HS-27A (cell line): ENCODE measurements around the gene SLC22A23.

Experiments
- DNase-seq: peaks from one replicate; pipeline ENCODE4 v3.0.0-alpha.2; 2012; ENCODE audit warnings: low read depth, missing footprints

The SLC22A23 gene

DNA sequence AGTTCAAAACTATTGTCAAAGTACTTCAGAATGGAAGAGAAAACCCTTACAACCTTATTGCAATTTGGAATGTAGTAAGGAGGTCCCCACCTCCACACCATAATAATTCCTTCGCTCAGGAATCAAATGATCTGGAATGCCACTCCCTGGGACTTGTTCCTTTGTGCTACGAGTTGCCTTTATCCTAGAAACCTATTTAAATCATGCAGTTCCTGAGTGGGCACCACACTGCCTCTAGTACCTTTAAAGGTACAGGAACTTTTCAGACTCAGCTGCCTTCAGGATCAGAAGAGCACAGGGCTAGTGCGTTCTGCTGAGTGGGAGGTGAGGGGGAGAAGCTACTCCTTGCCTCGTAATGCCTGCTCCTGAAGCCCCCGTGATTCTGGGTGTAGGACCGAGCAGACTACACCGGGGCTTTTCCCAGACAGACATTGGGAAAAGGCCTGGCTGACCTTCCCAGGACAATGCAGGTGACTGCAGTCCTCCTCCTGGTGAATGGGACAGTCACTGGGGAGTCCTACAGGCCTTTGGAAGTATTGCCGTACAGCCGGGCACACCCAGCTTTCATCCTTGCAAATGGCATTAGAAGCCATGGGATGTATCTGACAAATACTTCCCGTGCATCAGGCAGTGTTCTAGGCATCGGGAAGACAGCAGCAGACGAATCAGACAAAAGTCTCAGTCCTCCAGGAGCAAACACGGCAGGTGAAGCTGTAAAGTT, 217.6 kb downstream of the SLC22A23 start:
- DNase-seq, result no peak

GRCh38 chr6:3237761-3238662, 218.8 kb downstream of the SLC22A23 start:
- DNase-seq, result no peak

DNA sequence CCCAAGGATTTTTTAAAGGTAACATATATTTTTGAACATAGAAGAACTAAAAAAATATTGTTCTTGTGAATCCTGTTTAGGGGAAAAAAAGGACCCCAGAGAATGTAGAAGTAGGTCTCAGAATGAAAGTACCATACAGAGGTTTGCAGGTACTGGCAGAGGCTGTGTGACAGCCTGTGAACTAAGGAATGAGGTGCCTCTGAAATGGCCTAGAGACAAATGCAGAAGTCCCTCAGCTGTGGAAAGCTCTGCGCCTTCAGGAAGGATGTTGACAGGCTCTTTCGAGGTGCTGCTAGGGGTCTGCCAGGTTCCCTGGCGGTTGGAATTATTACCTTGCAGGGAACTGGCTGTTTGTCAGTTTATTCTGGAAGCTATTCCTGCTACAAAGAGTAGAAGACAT, 220.8 kb downstream of the SLC22A23 start:
- DNase-seq, result no peak

DNA sequence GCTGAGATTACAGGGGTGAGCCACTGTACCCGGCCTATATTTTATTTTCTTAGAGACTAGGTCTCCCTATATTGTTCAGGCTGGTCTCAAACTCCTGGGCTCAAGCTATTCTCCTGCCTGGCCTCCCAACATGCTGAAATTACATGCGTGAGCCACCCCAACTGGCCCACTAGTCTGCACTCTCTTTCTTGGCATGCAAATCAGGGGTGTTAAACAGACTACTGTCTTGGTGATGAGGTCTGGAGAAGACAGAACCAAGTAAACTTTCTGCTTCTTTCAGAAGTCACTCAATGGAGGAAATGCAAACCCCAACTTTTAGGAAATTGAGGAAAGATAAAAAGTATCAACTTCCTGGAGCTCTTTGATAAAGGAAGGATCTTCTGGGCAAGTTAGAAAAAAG, 221.4 kb downstream of the SLC22A23 start:
- no peak for DNase-seq

DNA sequence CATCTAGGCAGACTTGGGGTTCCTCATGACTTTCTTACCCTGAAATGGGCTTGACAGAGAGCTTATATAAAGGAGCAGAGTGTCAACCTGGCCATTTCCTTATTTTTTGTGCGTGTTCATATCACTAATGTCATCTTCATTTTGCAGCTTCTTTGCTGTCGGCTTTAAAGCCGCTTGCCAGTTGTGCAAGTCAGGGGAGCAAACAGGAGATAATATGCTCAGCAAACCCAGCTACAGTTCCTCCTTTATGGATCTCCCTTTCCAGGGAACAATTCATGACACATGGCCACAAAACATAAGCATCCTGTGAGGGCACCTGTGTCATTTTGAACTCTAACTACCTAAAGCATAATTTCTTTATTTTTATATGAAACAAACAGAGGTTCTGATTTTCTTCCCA, 222.9 kb downstream of the SLC22A23 start:
- no peak for DNase-seq

- no peak for DNase-seq
Observed at GRCh38 chr6:3233321-3233720, 223.5 kb downstream of the SLC22A23 start.

- no peak for DNase-seq
Observed at GRCh38 chr6:3232017-3232945, 224.6 kb downstream of the SLC22A23 start.

DNA sequence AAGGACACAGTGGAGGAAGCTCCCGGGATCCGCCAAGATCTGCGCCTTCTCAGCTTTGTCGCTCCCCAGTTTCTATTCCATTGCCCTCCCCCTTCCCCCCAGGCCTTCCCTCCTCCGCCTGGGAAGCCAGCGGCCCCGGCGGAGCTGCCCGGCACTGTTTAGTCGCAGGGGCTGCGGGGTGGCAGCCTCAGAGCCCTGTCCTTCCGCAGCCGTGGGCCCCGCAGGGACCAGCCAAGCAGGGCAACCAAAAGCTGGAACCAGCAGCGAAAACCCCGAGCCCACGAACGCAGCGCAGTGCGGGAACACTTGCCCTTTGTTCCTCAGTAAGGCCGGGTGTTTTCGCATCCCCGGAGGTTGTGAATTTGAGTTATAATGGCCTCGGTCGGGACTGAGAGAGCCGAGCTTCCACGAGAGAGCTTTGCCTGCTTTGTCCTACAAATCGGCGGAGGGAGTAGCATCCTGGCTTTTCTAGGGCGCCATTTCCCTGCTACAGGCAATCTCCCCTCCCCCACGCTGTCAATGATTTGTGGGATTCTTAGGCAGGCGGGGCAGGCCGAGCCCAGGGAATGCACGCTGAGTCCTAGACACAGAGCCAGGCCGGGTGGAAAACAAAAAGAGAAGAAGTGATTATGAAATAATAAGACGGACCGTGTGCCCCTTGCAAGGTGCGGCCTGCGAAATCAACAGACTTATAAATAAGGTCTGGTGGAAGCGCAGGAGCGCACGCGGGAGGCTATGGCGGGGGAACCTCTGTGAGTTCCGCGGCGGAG, 225.4 kb downstream of the SLC22A23 start:
- no peak for DNase-seq

- DNase-seq, result no peak
Observed at GRCh38 chr6:3230900-3231246, 226.0 kb downstream of the SLC22A23 start.

DNA sequence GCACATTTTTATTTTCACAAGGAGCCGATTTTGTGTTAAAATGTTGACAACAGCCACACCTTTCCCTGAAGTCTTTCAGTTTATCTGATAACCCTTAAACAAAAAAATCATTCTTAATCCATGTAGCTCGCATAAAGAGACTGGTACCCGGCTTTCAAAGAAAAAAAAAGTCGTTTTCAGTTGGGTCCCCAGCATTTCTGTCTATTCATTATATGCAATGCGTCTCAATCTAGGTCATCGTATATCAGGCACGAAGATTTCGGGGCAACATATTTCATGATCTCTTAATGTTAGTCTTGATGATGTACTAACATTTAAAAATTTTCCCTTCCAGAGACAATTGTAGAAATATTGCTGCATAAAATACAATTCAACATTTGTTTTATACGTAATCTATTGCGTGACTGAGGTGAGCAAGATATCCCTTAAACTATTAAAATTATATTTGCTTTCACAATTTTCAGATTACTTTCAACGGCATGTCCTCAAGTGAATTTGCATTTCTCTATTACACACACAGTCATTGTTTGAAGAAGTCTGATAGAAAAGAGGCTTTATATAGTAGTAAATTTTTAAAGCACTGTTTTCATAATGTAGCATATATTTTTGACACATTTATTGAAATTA, 226.5 kb downstream of the SLC22A23 start:
- DNase-seq, result no peak

- DNase-seq, result no peak
Observed at GRCh38 chr6:3229566-3230178, 227.2 kb downstream of the SLC22A23 start.

DNA sequence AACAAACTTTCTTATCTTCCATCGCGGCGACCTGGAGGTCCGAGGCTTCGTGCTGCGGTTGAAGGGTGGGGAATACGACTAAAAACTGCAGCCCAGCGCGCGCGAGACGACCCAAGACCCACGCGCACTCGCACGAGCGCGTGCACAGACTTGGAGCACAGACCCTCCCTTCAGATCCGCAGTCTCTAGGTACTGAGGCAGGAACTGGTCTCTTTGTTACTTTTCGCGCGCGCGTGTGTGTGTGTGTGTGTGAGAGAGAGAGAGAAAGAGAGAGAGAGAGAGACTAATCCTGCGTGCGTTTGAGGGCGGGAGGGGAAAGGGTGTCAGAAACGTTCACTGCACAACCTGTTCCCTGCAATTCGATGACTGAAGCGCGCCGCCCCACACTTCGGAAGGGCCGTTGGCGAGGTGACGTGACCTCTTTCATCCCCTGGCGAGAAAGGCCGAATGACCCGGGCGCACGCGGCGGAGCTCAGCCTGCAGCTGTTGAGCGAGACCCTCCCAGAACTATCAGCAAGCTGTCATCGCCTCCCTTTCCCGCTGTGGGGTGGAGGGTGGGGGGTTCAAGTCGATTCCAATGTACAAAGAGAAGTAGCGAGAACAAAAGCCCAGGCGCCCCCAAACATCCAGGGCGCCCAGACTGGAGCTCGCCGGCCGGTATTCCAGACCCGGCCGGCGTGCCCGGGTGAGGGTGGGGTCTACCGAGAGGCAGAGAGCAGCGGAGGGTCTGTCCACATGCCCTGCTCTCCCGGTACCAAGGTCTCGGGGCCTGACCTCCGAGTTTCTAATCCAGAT, 227.9 kb downstream of the SLC22A23 start:
- no peak for DNase-seq

- DNase-seq, result no peak
Observed at GRCh38 chr6:3228046-3228671, 228.7 kb downstream of the SLC22A23 start.

DNA sequence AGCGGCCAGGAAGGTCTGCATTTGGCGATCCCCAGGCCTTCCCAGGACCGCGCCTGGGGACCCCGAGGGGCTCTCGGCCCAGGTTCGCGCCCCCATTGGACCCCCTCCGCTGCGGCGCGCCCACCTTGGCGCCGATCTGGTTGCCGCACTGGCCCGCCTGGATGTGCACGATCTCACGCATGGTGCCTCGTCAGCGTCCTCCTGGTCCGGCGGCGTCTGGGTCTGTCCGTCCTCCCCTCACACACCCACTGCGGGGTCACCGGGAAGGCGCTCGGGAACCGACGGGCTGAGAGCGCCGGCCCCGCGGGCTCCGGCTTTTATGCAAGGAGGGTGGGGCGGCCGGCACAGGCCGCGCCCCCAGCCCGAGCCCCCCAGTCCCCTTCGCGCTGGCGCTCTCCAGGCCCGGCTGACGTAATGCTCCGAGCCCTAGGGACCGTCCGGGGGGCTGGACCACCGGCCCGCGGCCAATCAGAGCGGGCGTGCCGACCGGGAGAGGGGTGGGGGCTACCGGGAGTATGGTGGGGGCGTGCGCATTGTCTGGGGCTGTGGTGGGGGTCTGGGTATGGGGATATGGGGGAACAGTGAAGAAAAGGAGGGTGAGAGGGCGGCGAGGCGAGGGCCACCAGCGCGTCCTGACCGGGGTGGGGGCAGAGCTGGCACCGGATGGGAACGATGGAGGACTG, 229.3 kb downstream of the SLC22A23 start, which contains the start of gene TUBB2B:
Gene TUBB2B, minus strand, starts transcription at position 291 of the 683 bp plus-strand sequence. Its CDS starts 110 bp downstream, at position 181.
- DNase-seq, result no peak

- no peak for DNase-seq
Observed at GRCh38 chr6:3226481-3227362, 230.1 kb downstream of the SLC22A23 start.

GRCh38 chr6:3226042-3226441, 230.8 kb downstream of the SLC22A23 start:
- DNase-seq, result no peak

DNA sequence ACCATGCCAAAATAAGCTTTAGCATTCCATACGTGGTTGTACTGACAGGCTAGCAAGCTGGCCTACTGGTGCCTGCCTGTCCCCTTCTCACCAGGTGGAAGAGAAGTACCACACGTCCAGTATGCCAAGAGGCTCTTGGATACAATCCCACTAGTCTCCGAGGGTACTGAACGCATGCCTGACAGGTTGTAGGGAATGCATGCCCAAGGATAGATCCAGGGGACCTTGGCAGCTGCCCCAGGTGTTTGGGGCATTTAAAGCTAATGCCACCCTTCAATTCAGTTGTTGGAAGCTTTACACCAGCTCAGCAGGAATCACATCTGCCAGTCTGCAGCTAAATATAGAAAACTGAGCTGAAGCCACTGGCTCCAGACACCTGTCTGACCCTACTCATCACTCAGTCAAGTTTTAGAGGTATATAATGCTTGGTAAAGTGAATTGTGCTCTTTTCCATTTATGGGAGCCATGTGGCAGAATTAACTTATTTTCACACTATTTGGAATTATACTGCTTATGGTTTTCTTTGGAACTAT, 234.3 kb downstream of the SLC22A23 start:
- DNase-seq, result no peak
